BLaER1 (cell line): ENCODE results near the gene CREB3L1.

Experiments used
- H3K27ac ChIP-seq: shearing (Covaris generic); formaldehyde crosslinking; 2 replicates; pipeline ENCODE4 v1.8.1; 2022
- H3K27me3 ChIP-seq: shearing (Covaris generic); formaldehyde crosslinking; 2 replicates; pipeline ENCODE4 v1.8.1; 2022
- H3K36me3 ChIP-seq: shearing (Covaris generic); formaldehyde crosslinking; 2 replicates; pipeline ENCODE4 v1.8.1; 2022
- H3K4me1 ChIP-seq: shearing (Covaris generic); formaldehyde crosslinking; 2 replicates; pipeline ENCODE4 v1.8.1; 2022
- H3K4me2 ChIP-seq: shearing (Covaris generic); formaldehyde crosslinking; 2 replicates; pipeline ENCODE4 v1.8.1; 2022
- H3K4me3 ChIP-seq: shearing (Covaris generic); formaldehyde crosslinking; 2 replicates; pipeline ENCODE4 v1.8.1; 2022
- H3K9ac ChIP-seq: shearing (Covaris generic); formaldehyde crosslinking; 2 replicates; pipeline ENCODE4 v1.8.1; 2022
- H3K9me3 ChIP-seq: shearing (Covaris generic); formaldehyde crosslinking; 2 replicates; pipeline ENCODE4 v1.8.1; 2022
- H4K20me1 ChIP-seq: shearing (Covaris generic); formaldehyde crosslinking; 2 replicates; pipeline ENCODE4 v1.8.1; 2022
- Cebpa-rat ChIP-seq: shearing (Covaris generic); IDR thresholded peaks from 2 replicates; pipeline ENCODE4 v1.8.1; 2022

CREB3L1 gene

DNA sequence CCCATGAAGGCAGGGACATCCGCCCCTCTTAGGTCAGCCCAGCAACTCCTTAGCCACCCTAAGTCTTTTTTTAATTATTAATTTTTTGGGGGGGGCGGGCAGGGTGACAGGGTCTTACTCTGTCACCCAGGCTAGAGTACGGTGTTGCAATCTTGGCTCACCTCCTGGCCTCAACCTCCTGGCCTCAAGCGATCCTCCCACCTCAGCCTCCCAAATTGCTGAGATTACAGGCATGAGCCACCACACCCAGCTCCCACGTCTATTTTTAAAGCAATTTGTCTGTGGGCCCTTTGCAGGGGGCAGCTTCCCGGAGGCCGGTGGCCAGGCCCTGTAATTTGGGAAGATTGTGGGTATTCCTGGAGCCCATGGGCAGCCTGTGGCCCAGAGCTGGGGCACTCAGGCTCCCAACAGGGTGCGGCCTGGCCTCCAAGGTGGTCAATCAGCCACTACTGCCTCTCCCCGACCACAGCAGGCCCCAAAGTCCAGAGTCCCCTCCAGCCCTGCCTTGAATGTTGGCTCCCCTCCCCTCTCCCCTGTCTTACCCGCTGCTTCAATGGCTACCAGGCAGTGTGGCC, 27.2 kb downstream of the CREB3L1 start:
- Histone ChIP-seq H3K36me3 (no peaks in the 10 kb centered on the region), H3K4me2 (no peak overlapping the region), H3K27me3 (no peaks in the 10 kb centered on the region), H3K9ac (no peak overlapping the region), H3K4me3 (no peak overlapping the region), H3K4me1 (peaks cover 28% of the 10 kb centered on the region), H3K27ac (no peak overlapping the region), H4K20me1 (no peaks in the 10 kb centered on the region), H3K9me3 (no peaks in the 10 kb centered on the region)
- no peak for TF ChIP-seq Cebpa-rat

DNA sequence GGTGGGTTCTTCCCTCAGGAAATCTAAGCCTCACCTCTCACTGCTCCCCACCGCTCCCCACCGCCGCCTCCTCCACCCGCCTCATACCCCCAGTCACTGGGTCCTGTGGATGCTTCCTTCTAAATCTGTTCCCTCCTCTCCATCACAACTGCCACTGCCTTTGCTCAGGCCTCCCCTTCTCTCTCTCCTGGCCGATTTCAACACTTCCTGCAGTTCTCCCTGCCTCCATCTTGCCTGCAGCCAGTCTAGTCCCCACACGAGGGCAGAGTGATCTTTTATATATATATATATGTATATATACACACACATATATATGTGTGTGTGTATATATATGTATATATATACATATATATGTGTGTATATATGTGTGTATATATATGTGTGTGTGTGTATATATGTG, 27.8 kb downstream of the CREB3L1 start:
- H3K27me3 ChIP-seq: no peaks in the 10 kb centered on the region
- peaks cover 34% of the 10 kb centered on the region for H3K4me1 ChIP-seq
- TF ChIP-seq Cebpa-rat: no peak
- H3K4me2 ChIP-seq: no peak overlapping the region
- H3K9me3 ChIP-seq: no peaks in the 10 kb centered on the region
- no peak overlapping the region for H3K4me3 ChIP-seq
- H3K27ac ChIP-seq: no peak overlapping the region
- no peak overlapping the region for H3K9ac ChIP-seq
- no peaks in the 10 kb centered on the region for H3K36me3 ChIP-seq
- no peaks in the 10 kb centered on the region for H4K20me1 ChIP-seq

DNA sequence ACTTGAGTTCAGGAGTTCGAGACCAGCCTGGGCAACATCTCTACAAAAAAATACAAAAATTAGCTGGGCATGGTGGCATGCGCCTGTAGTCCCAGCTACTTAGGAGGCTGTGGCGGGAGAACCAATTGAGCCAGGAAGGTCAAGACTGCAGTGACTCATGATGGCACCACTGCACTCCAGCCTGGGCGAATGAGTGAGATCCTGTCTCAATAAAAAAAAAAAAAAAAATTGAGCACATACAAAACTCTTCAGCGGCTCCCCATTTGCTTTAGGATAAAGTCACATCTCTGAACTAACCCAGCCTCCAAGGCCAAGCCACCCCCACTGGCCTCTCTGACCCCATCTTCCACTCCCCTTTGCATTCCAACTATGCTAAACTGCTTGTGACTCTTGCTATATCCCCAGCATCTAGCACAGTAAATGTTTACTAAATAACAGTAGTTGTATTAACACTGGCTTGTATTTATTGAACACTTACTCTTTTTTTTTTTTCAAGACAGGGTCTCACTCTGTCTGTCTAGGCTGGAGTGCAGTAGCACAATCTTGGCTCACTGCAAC, 28.9 kb downstream of the CREB3L1 start:
- H3K36me3 ChIP-seq: no peaks in the 10 kb centered on the region
- no peaks in the 10 kb centered on the region for H3K9me3 ChIP-seq
- H3K4me2 ChIP-seq: no peak overlapping the region
- no peaks in the 10 kb centered on the region for H3K27me3 ChIP-seq
- H3K9ac ChIP-seq: no peak overlapping the region
- H3K27ac ChIP-seq: no peak overlapping the region
- H4K20me1 ChIP-seq: no peaks in the 10 kb centered on the region
- peaks cover 34% of the 10 kb centered on the region for H3K4me1 ChIP-seq
- no peak overlapping the region for H3K4me3 ChIP-seq
- no peak for TF ChIP-seq Cebpa-rat

DNA sequence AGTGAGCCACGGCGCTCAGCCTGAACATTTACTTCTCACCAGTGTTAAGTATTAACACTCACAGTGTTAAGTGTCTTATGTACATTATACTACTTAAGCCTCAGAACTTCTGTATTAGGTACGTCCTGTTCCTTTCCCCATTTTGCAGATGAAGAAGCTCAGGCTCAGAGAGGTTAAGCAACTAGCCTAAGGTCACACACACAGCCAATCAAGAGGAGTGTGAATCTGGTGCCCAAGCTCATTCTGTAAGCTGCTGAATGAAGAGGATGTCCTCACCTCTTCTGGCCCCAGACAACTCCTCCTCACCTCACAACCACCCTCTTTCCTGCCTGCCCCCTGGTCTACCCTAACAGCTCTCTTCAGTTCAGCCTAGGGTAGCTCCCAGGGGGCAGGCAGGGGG, 29.9 kb downstream of the CREB3L1 start:
- Histone ChIP-seq H3K27me3 (no peaks in the 10 kb centered on the region), H3K4me1 (peaks cover 34% of the 10 kb centered on the region), H3K9ac (no peak overlapping the region), H3K4me2 (peak overlapping the region; percentile 78), H3K27ac (no peak overlapping the region), H3K36me3 (no peaks in the 10 kb centered on the region), H3K4me3 (no peak overlapping the region), H3K9me3 (no peaks in the 10 kb centered on the region), H4K20me1 (no peaks in the 10 kb centered on the region)
- TF ChIP-seq Cebpa-rat: no peak

DNA sequence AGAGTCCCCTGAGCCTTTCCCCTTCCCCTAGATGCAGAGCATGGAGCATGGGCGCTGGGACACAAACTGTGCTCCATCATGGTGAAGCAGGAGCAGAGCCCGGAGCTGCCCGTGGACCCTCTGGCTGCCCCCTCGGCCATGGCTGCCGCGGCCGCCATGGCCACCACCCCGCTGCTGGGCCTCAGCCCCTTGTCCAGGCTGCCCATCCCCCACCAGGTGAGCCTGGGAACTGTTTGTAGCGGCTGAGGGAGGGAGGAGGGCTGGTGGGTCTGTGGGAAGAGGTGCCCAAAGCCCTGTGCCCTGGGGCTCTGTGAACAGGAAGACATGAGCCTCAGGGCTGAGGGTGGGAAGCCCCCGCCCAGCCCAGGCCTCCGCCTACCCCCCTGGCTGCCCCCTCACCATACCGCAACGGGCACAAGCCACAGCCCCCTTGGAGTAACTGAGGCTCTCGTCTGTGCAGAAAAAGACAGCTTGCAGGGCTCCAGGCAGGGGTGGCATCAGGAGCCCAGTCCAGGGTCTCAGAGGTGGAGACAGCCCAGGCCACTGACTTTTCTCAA, 30.4 kb downstream of the CREB3L1 start:
- no peaks in the 10 kb centered on the region for H3K27me3 ChIP-seq
- H3K4me3 ChIP-seq: no peak overlapping the region
- peaks cover 34% of the 10 kb centered on the region for H3K4me1 ChIP-seq
- H3K36me3 ChIP-seq: no peaks in the 10 kb centered on the region
- no peak for TF ChIP-seq Cebpa-rat
- H4K20me1 ChIP-seq: no peaks in the 10 kb centered on the region
- peak overlapping the region; percentile 78 for H3K4me2 ChIP-seq
- no peak overlapping the region for H3K9ac ChIP-seq
- no peaks in the 10 kb centered on the region for H3K9me3 ChIP-seq
- H3K27ac ChIP-seq: no peak overlapping the region

DNA sequence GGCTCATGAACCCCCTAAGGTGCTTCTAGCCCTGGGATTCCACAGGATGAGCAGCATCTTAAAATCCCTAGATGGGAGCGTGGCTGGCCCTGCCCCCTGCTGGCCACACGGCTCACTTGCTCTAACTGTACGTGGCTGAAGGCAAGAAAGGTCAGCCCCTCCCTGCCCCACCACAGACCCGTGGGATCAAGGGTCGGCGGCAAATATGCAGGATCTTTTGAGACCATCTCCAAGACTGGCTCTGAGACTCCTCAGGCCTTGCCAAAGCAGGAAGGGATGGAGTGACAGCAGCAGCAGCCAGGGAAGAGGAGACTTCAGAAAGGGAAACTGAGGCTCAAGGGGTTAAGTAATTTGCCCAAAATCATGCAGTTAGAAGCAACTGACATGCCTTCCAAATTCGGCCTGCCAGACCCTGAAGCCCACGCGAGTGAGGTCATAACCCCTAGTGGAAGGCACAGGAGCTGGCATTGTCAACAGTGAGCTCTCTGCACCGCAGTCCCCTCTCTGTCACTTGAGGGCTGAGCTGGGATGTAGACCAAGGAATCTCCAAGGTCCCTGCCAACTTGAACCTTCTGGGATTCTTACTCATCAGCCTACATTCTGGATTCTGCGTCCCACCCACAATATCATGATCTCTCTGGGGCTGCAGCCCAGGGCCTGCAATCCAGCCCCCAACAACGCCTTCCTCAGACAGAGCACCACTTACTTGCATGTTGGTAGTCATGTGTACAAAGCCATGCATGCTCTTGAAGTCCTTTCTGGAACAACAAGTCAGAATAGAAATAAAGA, 31.4 kb downstream of the CREB3L1 start:
- H3K27ac ChIP-seq: no peak overlapping the region
- no peaks in the 10 kb centered on the region for H3K36me3 ChIP-seq
- H3K4me1 ChIP-seq: peaks cover 34% of the 10 kb centered on the region
- no peaks in the 10 kb centered on the region for H4K20me1 ChIP-seq
- H3K4me2 ChIP-seq: peak overlapping the region; percentile 78
- H3K9me3 ChIP-seq: no peaks in the 10 kb centered on the region
- no peaks in the 10 kb centered on the region for H3K27me3 ChIP-seq
- H3K4me3 ChIP-seq: no peak overlapping the region
- 0 out of 2 replicates have a peak overlapping the region, but pooled peaks have one; percentile 9 for H3K9ac ChIP-seq
- TF ChIP-seq Cebpa-rat: no peak

DNA sequence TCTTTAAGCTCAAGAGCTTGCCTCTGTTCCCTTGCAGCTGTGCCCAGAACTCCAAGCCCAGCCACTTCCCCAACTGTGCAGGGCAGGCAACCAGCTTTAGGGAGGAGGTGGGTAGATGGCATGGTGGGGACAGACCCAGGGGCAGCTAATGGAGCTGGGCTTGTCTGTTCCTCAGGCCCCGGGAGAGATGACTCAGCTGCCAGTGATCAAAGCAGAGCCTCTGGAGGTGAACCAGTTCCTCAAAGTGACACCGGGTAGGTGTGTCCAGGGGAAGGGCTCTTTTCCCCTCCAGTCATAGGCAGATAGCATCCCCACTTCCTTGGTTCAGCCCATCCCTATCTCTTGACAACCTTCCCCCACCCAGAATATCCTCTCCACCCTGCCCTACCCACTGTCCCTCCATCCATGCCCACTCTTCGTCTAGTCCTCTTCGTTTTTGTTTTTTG, 32.4 kb downstream of the CREB3L1 start:
- Histone ChIP-seq H3K9ac (0 out of 2 replicates have a peak overlapping the region, but pooled peaks have one; percentile 9), H3K9me3 (no peaks in the 10 kb centered on the region), H3K27ac (no peak overlapping the region), H3K4me3 (no peak overlapping the region), H3K4me1 (peaks cover 34% of the 10 kb centered on the region), H3K4me2 (peak overlapping the region; percentile 78), H3K27me3 (no peaks in the 10 kb centered on the region), H3K36me3 (no peaks in the 10 kb centered on the region), H4K20me1 (no peaks in the 10 kb centered on the region)
- no peak for TF ChIP-seq Cebpa-rat

DNA sequence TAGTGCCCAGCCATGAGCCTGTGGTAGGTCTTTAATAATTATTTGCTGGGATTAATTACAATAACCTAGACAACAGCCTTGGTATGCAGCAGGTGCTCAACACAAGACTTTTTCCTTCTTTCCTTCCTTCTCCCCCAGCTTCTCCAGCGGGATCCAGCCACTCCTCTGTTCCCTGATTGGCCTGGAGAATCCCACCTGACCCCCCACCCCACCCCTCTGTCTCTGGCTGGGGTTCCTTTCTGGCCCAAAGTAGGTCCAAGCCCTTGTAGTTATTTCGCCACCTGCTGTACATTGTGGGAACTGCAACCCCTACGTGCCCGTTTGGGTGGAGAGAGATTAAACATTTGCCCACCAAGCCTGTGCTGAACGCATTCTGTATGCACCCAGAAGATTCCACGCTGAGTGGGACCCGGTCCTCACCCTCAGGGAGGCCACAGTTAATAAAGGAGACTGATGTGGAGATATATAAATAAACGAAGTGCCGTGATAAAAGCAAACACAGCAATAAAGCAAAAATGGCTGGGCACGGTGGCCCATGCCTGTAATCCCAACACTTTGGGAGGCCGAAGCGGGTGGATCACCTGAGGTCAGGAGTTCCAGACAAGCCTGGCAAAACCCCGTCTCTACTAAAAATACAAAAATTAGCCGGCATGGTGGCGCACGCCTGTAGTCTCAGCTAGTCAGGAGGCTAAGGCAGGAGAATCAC, 37.7 kb downstream of the CREB3L1 start:
- Histone ChIP-seq H3K9me3 (no peaks in the 10 kb centered on the region), H3K27ac (no peak overlapping the region), H3K36me3 (no peaks in the 10 kb centered on the region), H3K27me3 (no peaks in the 10 kb centered on the region), H4K20me1 (no peaks in the 10 kb centered on the region), H3K4me2 (no peak overlapping the region), H3K4me3 (no peak overlapping the region), H3K4me1 (peaks cover 25% of the 10 kb centered on the region), H3K9ac (no peak overlapping the region)
- TF ChIP-seq Cebpa-rat: no peak

DNA sequence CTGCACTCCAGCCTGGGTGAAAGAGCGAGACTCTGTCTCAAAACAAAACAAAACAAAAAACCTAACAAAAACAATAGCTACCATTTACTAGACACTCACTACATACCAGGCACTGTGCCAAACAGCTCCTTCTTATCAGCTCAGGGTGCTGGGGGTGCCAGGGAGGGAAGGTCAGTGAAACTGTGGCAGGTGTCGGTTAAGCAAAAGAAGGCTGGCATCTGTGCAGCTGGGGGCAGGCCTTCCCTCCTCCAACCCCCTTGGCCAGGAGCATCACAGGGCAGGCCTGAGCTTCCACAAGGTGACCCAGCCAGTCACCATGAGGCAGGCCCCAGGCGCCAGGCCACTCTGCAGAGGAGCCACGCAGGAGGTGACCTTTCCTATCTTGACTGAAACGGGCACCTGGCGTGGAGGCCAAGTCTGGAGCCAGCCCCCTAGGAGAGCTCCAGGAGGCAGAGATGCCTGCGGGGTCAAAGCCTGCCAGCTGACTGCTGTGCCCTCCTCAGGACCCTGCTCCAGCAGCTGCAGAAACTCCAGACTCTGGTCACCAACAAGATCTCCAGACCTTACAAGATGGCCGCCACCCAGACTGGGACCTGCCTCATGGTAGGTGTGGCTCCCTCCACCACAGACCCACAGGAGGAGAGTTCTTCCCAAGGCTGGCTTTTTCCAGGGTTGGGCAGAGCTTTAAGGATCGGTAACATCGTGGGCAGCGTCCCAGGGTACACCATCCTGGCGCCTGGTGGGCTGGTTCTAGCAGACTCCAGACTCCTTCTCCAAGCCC, 38.5 kb downstream of the CREB3L1 start:
- H3K27ac ChIP-seq: peak overlapping the region; percentile 8; the same call in 1 of the 2 replicates
- no peaks in the 10 kb centered on the region for H3K9me3 ChIP-seq
- H3K27me3 ChIP-seq: no peaks in the 10 kb centered on the region
- no peak overlapping the region for H3K4me2 ChIP-seq
- H3K9ac ChIP-seq: no peak overlapping the region
- H3K4me3 ChIP-seq: no peak overlapping the region
- no peaks in the 10 kb centered on the region for H4K20me1 ChIP-seq
- H3K36me3 ChIP-seq: no peaks in the 10 kb centered on the region
- H3K4me1 ChIP-seq: peaks cover 24% of the 10 kb centered on the region
- TF ChIP-seq Cebpa-rat: no peak
